ENCODE results near the gene SPRR2D.

Gene SPRR2D

DNA sequence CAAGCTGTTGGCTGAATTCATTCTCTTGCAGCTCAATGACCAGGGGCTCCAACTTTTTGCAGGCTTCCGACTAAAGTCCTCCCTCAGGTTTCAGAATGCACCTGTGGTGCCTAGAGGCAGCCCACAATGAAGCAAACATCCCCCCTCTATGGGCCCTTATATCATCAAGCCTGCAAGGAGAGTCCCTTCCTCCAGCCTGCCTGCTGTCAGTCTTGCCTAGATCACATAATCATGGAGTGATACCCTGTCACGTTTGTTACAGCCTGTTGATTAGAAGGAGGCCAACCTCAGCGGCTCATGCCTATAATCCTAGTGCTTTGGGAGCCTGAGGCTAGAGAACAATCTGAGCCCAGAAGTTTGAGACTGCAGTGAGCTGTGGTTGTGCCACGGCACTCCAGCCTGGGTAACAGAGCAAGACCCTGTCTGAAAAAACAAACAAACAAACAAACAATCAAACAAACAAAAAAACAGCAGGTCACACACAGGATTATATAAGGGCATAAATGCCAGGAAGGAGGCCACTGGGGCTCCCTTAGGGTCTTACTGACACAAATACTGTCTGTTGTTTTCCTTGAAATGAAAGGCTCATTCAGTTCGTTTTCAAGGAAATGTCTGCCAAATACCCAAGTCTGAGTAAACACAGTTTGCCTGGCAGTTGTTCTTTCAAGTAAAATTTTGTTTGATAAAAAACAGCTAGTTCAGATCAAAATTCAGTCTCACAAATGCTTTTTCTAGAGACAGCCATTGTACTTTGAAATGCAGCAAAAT is 44.1 kb downstream of the SPRR2D start:
- H3K27ac ChIP-seq (ENCODE audit: poor library complexity, severe bottlenecking) = no peak overlapping the region
- no peaks in the 10 kb centered on the region for H3K36me3 ChIP-seq (ENCODE audit: low read depth)
- ATAC-seq (ENCODE audit: low read depth) = no peak
- no peaks in the 10 kb centered on the region for H3K4me1 ChIP-seq (ENCODE audit: insufficient read depth, poor library complexity, severe bottlenecking)
- no peak overlapping the region for H3K4me3 ChIP-seq (ENCODE audit: severe bottlenecking)
- no peak for DNase-seq (ENCODE audit: low spot score)
- TF ChIP-seq, protein P1, sequence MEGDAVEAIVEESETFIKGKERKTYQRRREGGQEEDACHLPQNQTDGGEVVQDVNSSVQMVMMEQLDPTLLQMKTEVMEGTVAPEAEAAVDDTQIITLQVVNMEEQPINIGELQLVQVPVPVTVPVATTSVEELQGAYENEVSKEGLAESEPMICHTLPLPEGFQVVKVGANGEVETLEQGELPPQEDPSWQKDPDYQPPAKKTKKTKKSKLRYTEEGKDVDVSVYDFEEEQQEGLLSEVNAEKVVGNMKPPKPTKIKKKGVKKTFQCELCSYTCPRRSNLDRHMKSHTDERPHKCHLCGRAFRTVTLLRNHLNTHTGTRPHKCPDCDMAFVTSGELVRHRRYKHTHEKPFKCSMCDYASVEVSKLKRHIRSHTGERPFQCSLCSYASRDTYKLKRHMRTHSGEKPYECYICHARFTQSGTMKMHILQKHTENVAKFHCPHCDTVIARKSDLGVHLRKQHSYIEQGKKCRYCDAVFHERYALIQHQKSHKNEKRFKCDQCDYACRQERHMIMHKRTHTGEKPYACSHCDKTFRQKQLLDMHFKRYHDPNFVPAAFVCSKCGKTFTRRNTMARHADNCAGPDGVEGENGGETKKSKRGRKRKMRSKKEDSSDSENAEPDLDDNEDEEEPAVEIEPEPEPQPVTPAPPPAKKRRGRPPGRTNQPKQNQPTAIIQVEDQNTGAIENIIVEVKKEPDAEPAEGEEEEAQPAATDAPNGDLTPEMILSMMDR (IDR thresholded peaks at IDR 0.05; ENCODE audit: poor library complexity, severe bottlenecking) = no peak
- H3K9me3 ChIP-seq (ENCODE audit: severe bottlenecking) = no peaks in the 10 kb centered on the region
- no peaks in the 10 kb centered on the region for H3K27me3 ChIP-seq (ENCODE audit: insufficient read depth, poor library complexity, severe bottlenecking)

DNA sequence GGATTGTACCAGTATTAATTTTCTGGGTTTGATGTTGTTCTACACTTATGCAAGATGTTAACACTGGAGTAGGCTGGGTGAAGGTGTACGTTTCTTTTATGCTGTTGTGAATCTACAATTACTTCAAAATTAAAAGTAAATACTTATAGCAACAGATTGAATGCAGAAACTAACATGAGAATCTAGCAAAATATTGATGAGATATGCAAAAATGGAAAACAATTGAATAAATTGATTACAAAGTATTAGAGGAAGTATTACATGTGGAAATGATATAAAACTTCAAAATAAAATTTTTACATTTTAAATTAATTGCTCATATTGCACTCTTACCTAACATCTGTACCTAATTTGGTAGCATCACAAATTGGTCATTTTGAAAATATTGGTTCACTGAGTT is 45.1 kb downstream of the SPRR2D start:
- Histone ChIP-seq H3K4me3 (ENCODE audit: severe bottlenecking) (no peak overlapping the region), H3K27ac (ENCODE audit: poor library complexity, severe bottlenecking) (no peak overlapping the region), H3K9me3 (ENCODE audit: severe bottlenecking) (no peaks in the 10 kb centered on the region), H3K36me3 (ENCODE audit: low read depth) (no peaks in the 10 kb centered on the region), H3K4me1 (ENCODE audit: insufficient read depth, poor library complexity, severe bottlenecking) (no peaks in the 10 kb centered on the region), H3K27me3 (ENCODE audit: insufficient read depth, poor library complexity, severe bottlenecking) (no peaks in the 10 kb centered on the region)
- no peak for DNase-seq (ENCODE audit: low spot score)
- no peak for ATAC-seq (ENCODE audit: low read depth)
- TF ChIP-seq, protein P1 (IDR thresholded peaks at IDR 0.05; ENCODE audit: poor library complexity, severe bottlenecking) = no peak

GRCh38 chr1:152993186-152993585 is 47.7 kb downstream of the SPRR2D start:
- Histone ChIP-seq H3K36me3 (ENCODE audit: low read depth) (no peaks in the 10 kb centered on the region), H3K4me3 (ENCODE audit: severe bottlenecking) (no peak overlapping the region), H3K4me1 (ENCODE audit: insufficient read depth, poor library complexity, severe bottlenecking) (no peaks in the 10 kb centered on the region), H3K9me3 (ENCODE audit: severe bottlenecking) (no peaks in the 10 kb centered on the region), H3K27ac (ENCODE audit: poor library complexity, severe bottlenecking) (no peak overlapping the region), H3K27me3 (ENCODE audit: insufficient read depth, poor library complexity, severe bottlenecking) (no peaks in the 10 kb centered on the region)
- ATAC-seq (ENCODE audit: low read depth) = no peak
- no peak for DNase-seq (ENCODE audit: low spot score)
- TF ChIP-seq, protein P1 (IDR thresholded peaks at IDR 0.05; ENCODE audit: poor library complexity, severe bottlenecking) = no peak

Data from RWPE2 (cell line).